Measurements from ENCODE around the gene PGD. TPM values are rescaled to one million over a fixed set of nuclear protein-coding genes. Genes with fewer than 3 reads are reported as not detected.

The PGD gene
- total and polyA plus RNA-seq, 2 donors from 2014 or later = 72.8 to 95.1 TPM

DNA sequence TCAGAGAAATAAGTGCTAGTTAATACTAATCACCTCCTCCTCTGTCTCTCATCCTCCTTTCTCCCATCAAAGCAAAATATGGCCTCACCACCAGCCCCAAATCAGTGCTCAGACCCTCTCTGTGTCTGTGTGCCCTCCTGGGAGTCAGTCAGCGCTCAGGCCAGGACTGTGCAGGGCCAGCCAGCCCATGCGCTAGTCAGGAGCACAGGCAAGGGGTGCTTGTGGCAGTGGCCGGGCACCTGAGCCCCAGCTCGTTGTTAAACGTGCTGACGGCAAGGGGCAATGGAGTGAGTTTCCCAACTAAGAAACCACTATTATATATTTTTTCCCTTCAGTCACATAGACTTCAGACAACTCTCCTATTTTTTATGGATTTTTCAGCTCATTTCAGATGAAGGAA, 19.2 kb upstream of the PGD start:
- Histone ChIP-seq H3K36me3 (ENCODE audit: control insufficient read depth in 2 of 3, insufficient read depth in 3 of 3, low read length in 3 of 3) (peaks cover 2 to 23% (median 20%) of the 10 kb centered on the region in 3 donors), H3K9me3 (ENCODE audit: control insufficient read depth in 2 of 3, insufficient read depth in 1 of 3, low read length in 3 of 3) (no peaks in the 10 kb centered on the region), H3K27ac (ENCODE audit: low read depth in 2 of 2, low read length in 2 of 2) (no peak overlapping the region), H3K4me3 (ENCODE audit: low read length in 3 of 3) (no peak overlapping the region), H3K27me3 (ENCODE audit: control insufficient read depth, insufficient read depth, low read length) (no peaks in the 10 kb centered on the region), H3K9ac (ENCODE audit: low read length in 3 of 3) (no peak overlapping the region), H3K4me1 (ENCODE audit: control insufficient read depth in 2 of 3, insufficient read depth in 2 of 3, low read depth in 1 of 3, low read length in 3 of 3) (no peaks in the 10 kb centered on the region)
- no peak for TF ChIP-seq CTCF (IDR thresholded peaks at IDR 0.05; ENCODE audit: borderline replicate concordance, extremely low read depth, insufficient read depth)
- FAIRE-seq = no peak
- no peak for DNase-seq
- intact Hi-C loops (cut with DNase I) = loop anchor here (10.0 kb wide), 1 partner anchor 45 kb away; no protein-coding TSS in a partner anchor

DNA sequence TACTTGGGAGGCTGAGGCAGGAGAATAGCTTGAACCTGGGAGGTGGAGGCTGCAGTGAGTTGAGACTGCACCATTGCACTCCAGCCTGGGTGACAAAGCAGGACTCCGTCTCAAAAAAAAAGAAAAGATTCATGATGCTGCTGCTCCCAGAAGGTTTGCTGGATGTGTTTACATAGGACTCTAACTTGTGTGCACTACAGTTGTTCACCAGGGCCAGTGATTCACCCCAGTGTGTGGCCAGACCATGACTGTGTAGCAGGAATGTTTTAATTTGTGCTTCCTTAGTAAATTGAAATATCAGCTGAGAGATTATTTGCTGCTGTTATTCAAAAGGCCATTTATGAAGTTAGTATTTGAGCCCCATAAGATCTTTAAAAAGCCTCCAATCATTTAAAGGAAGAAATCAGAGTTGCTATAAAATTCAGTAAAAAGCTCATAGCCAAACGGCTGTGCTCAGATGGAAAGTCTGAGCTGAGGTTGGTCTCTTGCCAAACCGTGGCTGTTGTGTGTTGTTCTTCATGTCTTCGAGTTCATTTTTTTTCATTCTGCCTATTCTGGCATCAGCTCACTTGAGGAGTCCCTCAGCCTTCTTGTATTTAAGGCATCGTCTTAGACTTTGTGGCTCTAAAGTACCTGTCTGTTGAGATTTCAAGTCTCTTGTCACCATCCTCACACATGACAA, 18.1 kb upstream of the PGD start:
- peak in 1 of 5 donors; percentile 57 for DNase-seq
- H3K27ac ChIP-seq (ENCODE audit: low read depth in 2 of 2, low read length in 2 of 2) = no peak overlapping the region

GRCh38 chr1:10383630-10384029, 15.2 kb upstream of the PGD start:
- DNase-seq (no peak), FAIRE-seq (no peak)
- TF ChIP-seq CTCF (IDR thresholded peaks at IDR 0.05; ENCODE audit: borderline replicate concordance, extremely low read depth, insufficient read depth) = no peak
- no peaks in the 10 kb centered on the region for H3K27me3 ChIP-seq (ENCODE audit: control insufficient read depth, insufficient read depth, low read length)
- H3K4me1 ChIP-seq (ENCODE audit: control insufficient read depth in 2 of 3, insufficient read depth in 2 of 3, low read depth in 1 of 3, low read length in 3 of 3) = peaks cover 0 to 13% (median 8%) of the 10 kb centered on the region in 3 donors
- intact Hi-C loops (cut with DNase I) = no loop called here
- no peak overlapping the region for H3K9ac ChIP-seq (ENCODE audit: low read length in 3 of 3)
- H3K9me3 ChIP-seq (ENCODE audit: control insufficient read depth in 2 of 3, insufficient read depth in 1 of 3, low read length in 3 of 3) = no peaks in the 10 kb centered on the region
- no peak overlapping the region for H3K4me3 ChIP-seq (ENCODE audit: low read length in 3 of 3)
- H3K27ac ChIP-seq (ENCODE audit: low read depth in 2 of 2, low read length in 2 of 2) = no peak overlapping the region
- H3K36me3 ChIP-seq (ENCODE audit: control insufficient read depth in 2 of 3, insufficient read depth in 3 of 3, low read length in 3 of 3) = peaks cover 0 to 9% (median 7%) of the 10 kb centered on the region in 3 donors

More for the DNA sequence above, 18.1 kb upstream of the PGD start:
- Histone ChIP-seq H3K4me1 (ENCODE audit: control insufficient read depth in 2 of 3, insufficient read depth in 2 of 3, low read depth in 1 of 3, low read length in 3 of 3) (no peaks in the 10 kb centered on the region), H3K36me3 (ENCODE audit: control insufficient read depth in 2 of 3, insufficient read depth in 3 of 3, low read length in 3 of 3) (peaks cover 2 to 18% (median 17%) of the 10 kb centered on the region in 3 donors), H3K9me3 (ENCODE audit: control insufficient read depth in 2 of 3, insufficient read depth in 1 of 3, low read length in 3 of 3) (no peaks in the 10 kb centered on the region), H3K4me3 (ENCODE audit: low read length in 3 of 3) (no peak overlapping the region), H3K9ac (ENCODE audit: low read length in 3 of 3) (no peak overlapping the region), H3K27me3 (ENCODE audit: control insufficient read depth, insufficient read depth, low read length) (no peaks in the 10 kb centered on the region)
- TF ChIP-seq CTCF (IDR thresholded peaks at IDR 0.05; ENCODE audit: borderline replicate concordance, extremely low read depth, insufficient read depth) = no peak
- no peak for FAIRE-seq
- intact Hi-C loops (cut with DNase I) = no loop called here
